MCF 10A (cell line): Measurements from ENCODE around the gene EEA1. TPM values are rescaled to one million over a fixed set of nuclear protein-coding genes. Genes with fewer than 3 reads are reported as not detected.

Experiments
- BruUV-seq: library from RNA; stranded (reverse); fragments of 400-500 nt; replicated peaks from 2 replicates; lab custom pipeline; 2021; lab: Mats Ljungman, UMichigan
- CTCF ChIA-PET: fragments of 300-600 bp; sonication (Branson Sonifier 250); formaldehyde crosslinking; extraction: SDS; loops from one replicate; lab custom pipeline; 2021; ENCODE audit warnings: antibody characterized with exemption, inconsistent platforms; lab: Yijun Ruan, JAX
- POLR2A ChIA-PET: fragments of 300-600, 350-650 bp; sonication (Branson Sonifier 250); formaldehyde crosslinking; extraction: SDS; loops from one replicate; lab custom pipeline; 2020; ENCODE audit warnings: antibody characterized with exemption, inconsistent platforms; lab: Yijun Ruan, JAX
- DNase-seq: peaks from one replicate; pipeline ENCODE4 v3.0.0-alpha.2; 2018; ENCODE audit not compliant: unreplicated experiment
- H3K27ac Mint-ChIP-seq: one replicate; pipeline ENCODE4 v1.8.0; 2022; ENCODE audit warnings: mild to moderate bottlenecking, low read depth, mixed read lengths; ENCODE audit not compliant: unreplicated experiment
- H3K27me3 Mint-ChIP-seq: one replicate; pipeline ENCODE4 v1.8.0; 2022; ENCODE audit warnings: mixed read lengths; ENCODE audit not compliant: insufficient read depth, unreplicated experiment
- H3K36me3 Mint-ChIP-seq: one replicate; pipeline ENCODE4 v1.8.0; 2022; ENCODE audit warnings: mild to moderate bottlenecking, moderate library complexity, mixed read lengths; ENCODE audit not compliant: insufficient read depth, unreplicated experiment
- H3K4me1 Mint-ChIP-seq: one replicate; pipeline ENCODE4 v1.8.0; 2022; ENCODE audit warnings: mixed read lengths; ENCODE audit not compliant: insufficient read depth, unreplicated experiment
- H3K4me3 Mint-ChIP-seq: one replicate; pipeline ENCODE4 v1.8.0; 2022; ENCODE audit warnings: mild to moderate bottlenecking, moderate library complexity, mixed read lengths; ENCODE audit not compliant: unreplicated experiment
- H3K9me3 Mint-ChIP-seq: one replicate; pipeline ENCODE4 v1.8.0; 2022; ENCODE audit warnings: mixed read lengths; ENCODE audit not compliant: unreplicated experiment
- intact Hi-C: fragments of 100-400 bp; cut with micrococcal nuclease; formaldehyde crosslinking; loops from 2 replicates; pipeline ENCODE4 v1.14.1; 2022
- total RNA-seq: library from RNA; stranded (reverse); gene quantifications from 2 replicates; pipeline ENCODE4 v1.2.3, GENCODE V29; 2022
- TF ChIP-seq, protein P1 (sequence below): fragments of 200-600 bp; IDR thresholded peaks from one replicate; pipeline ENCODE4 v1.8.0; 2022; ENCODE audit warnings: antibody characterized with exemption, mild to moderate bottlenecking; ENCODE audit not compliant: unreplicated experiment

EEA1 gene
- total RNA-seq, 1 experiment from 2014 or later, result 46.3 TPM

GRCh38 chr12:92861381-92861780, 67.7 kb downstream of the EEA1 start:
- Mint-ChIP-seq H3K4me3 (no peak overlapping the region), H3K9me3 (peaks cover 6% of the 10 kb centered on the region), H3K27ac (no peak overlapping the region), H3K36me3 (peaks cover 42% of the 10 kb centered on the region), H3K4me1 (no peaks in the 10 kb centered on the region), H3K27me3 (no peaks in the 10 kb centered on the region)
- DNase-seq, result no peak
- intact Hi-C loops, result no loop called here
- ChIA-PET POLR2A (interaction anchor here (0.6 to 1.2 kb wide), 3 partner anchors 13 to 49 kb away, joined by 3 to 5 read pairs (median 3); no protein-coding TSS in a partner anchor), CTCF (interaction anchor here (0.6 to 1.2 kb wide), 5 partner anchors 10 to 535 kb away, joined by 3 to 9 read pairs (median 3); no protein-coding TSS in a partner anchor)
- BruUV-seq, result no TSS peak
- TF ChIP-seq, protein P1, sequence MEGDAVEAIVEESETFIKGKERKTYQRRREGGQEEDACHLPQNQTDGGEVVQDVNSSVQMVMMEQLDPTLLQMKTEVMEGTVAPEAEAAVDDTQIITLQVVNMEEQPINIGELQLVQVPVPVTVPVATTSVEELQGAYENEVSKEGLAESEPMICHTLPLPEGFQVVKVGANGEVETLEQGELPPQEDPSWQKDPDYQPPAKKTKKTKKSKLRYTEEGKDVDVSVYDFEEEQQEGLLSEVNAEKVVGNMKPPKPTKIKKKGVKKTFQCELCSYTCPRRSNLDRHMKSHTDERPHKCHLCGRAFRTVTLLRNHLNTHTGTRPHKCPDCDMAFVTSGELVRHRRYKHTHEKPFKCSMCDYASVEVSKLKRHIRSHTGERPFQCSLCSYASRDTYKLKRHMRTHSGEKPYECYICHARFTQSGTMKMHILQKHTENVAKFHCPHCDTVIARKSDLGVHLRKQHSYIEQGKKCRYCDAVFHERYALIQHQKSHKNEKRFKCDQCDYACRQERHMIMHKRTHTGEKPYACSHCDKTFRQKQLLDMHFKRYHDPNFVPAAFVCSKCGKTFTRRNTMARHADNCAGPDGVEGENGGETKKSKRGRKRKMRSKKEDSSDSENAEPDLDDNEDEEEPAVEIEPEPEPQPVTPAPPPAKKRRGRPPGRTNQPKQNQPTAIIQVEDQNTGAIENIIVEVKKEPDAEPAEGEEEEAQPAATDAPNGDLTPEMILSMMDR, result no peak

- Mint-ChIP-seq H3K27me3 (no peaks in the 10 kb centered on the region), H3K4me1 (no peaks in the 10 kb centered on the region), H3K4me3 (no peak overlapping the region), H3K9me3 (peaks cover 6% of the 10 kb centered on the region), H3K36me3 (peaks cover 42% of the 10 kb centered on the region), H3K27ac (no peak overlapping the region)
- BruUV-seq, result no TSS peak
- intact Hi-C loops, result no loop called here
- ChIA-PET CTCF (interaction anchor here (0.6 to 1.4 kb wide), 3 partner anchors 33 to 536 kb away, joined by 3 to 5 read pairs (median 3); no protein-coding TSS in a partner anchor), POLR2A (interaction anchor here (0.6 to 1.5 kb wide), 7 partner anchors 10 to 69 kb away, joined by 3 to 7 read pairs (median 4); no protein-coding TSS in a partner anchor)
- no peak for DNase-seq
- TF ChIP-seq, protein P1, result no peak
These were observed 68.6 kb downstream of the EEA1 start for GRCh38 chr12:92860521-92860920.

- H3K27me3 Mint-ChIP-seq, result no peaks in the 10 kb centered on the region
- no peak overlapping the region for H3K4me3 Mint-ChIP-seq
- CTCF ChIA-PET, result interaction anchor here (0.6 to 1.4 kb wide), 5 partner anchors 11 to 1096 kb away, joined by 3 to 4 read pairs (median 3); no protein-coding TSS in a partner anchor
- POLR2A ChIA-PET, result interaction anchor here (0.7 to 1.5 kb wide), 6 partner anchors 10 to 263 kb away, joined by 3 to 7 read pairs (median 4); no protein-coding TSS in a partner anchor
- no peak overlapping the region for H3K27ac Mint-ChIP-seq
- H3K36me3 Mint-ChIP-seq, result peaks cover 42% of the 10 kb centered on the region
- DNase-seq, result no peak
- H3K9me3 Mint-ChIP-seq, result peaks cover 6% of the 10 kb centered on the region
- no TSS peak for BruUV-seq
- TF ChIP-seq, protein P1, result no peak
- H3K4me1 Mint-ChIP-seq, result no peaks in the 10 kb centered on the region
- intact Hi-C loops, result no loop called here
These were observed 69.3 kb downstream of the EEA1 start for GRCh38 chr12:92859650-92860386.

GRCh38 chr12:92857818-92858217, 71.3 kb downstream of the EEA1 start:
- Mint-ChIP-seq H3K4me1 (no peaks in the 10 kb centered on the region), H3K4me3 (no peak overlapping the region), H3K27me3 (no peaks in the 10 kb centered on the region), H3K36me3 (peaks cover 36% of the 10 kb centered on the region), H3K27ac (no peak overlapping the region), H3K9me3 (peaks cover 6% of the 10 kb centered on the region)
- DNase-seq, result no peak
- ChIA-PET CTCF (interaction anchor here (0.7 kb wide), 1 partner anchor 30 kb away, joined by 3 read pairs; no protein-coding TSS in a partner anchor), POLR2A (no interaction called here)
- intact Hi-C loops, result no loop called here
- BruUV-seq, result no TSS peak
- TF ChIP-seq, protein P1, result no peak
